Kidney epithelial cell (primary cell): ENCODE data around the gene E2F4. TPM values are rescaled to one million over a fixed set of nuclear protein-coding genes. Genes with fewer than 3 reads are reported as not detected.

Experiments used
- DNase-seq: peaks from one replicate; pipeline ENCODE4 v3.0.0-alpha.2; 2010; ENCODE audit warnings: low read depth
- H3K27me3 ChIP-seq: 2 replicates; pipeline ENCODE4 v1.6.0; 2011; ENCODE audit warnings: low read length; ENCODE audit not compliant: control insufficient read depth, insufficient read depth
- H3K36me3 ChIP-seq: 2 replicates; pipeline ENCODE4 v1.5.1; 2011; ENCODE audit warnings: low read length; ENCODE audit not compliant: control insufficient read depth, insufficient read depth
- H3K4me3 ChIP-seq: 2 replicates; pipeline ENCODE4 v1.5.1; 2011; ENCODE audit warnings: low read depth, mild to moderate bottlenecking, control low read depth, low read length
- total RNA-seq: library from RNA; depleted of rRNA; stranded (reverse); fragments of >200 nt; gene quantifications from 2 replicates; pipeline ENCODE4 v1.2.3, GENCODE V29; 2015
- TF ChIP-seq, protein P1 (sequence below): IDR thresholded peaks from 2 replicates; pipeline ENCODE4 v1.5.1; 2011; ENCODE audit warnings: mild to moderate bottlenecking, moderate library complexity, low read length, control low read depth, inconsistent platforms; ENCODE audit not compliant: insufficient read depth, poor library complexity, severe bottlenecking

Gene E2F4
- total RNA-seq, 1 donor from 2014 or later: 84.9 TPM

DNA sequence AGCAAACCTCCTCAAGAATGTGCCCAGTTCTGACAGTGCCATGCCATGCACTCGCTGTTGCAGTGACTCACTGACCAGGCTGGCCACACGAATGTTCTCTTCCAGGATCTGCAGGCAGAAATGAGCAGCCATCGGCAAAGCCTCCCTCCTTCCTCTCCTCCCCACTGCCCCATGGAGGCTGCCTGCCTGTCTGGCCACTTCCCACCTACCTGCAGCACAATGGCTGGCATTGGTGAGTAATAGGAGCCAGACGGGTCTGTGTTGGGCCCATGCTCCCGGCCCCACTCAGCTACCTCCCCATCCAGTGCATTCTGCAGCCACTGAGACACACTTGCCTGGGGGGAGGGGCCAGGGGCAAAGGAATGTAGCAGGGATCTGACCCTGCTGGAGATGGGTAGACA, 5.4 kb upstream of the E2F4 start:
- Histone ChIP-seq H3K4me3 (no peak overlapping the region), H3K27me3 (peaks cover 6% of the 10 kb centered on the region), H3K36me3 (no peaks in the 10 kb centered on the region)
- no peak for DNase-seq
- TF ChIP-seq, protein P1, sequence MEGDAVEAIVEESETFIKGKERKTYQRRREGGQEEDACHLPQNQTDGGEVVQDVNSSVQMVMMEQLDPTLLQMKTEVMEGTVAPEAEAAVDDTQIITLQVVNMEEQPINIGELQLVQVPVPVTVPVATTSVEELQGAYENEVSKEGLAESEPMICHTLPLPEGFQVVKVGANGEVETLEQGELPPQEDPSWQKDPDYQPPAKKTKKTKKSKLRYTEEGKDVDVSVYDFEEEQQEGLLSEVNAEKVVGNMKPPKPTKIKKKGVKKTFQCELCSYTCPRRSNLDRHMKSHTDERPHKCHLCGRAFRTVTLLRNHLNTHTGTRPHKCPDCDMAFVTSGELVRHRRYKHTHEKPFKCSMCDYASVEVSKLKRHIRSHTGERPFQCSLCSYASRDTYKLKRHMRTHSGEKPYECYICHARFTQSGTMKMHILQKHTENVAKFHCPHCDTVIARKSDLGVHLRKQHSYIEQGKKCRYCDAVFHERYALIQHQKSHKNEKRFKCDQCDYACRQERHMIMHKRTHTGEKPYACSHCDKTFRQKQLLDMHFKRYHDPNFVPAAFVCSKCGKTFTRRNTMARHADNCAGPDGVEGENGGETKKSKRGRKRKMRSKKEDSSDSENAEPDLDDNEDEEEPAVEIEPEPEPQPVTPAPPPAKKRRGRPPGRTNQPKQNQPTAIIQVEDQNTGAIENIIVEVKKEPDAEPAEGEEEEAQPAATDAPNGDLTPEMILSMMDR: no peak

- H3K36me3 ChIP-seq: no peaks in the 10 kb centered on the region
- TF ChIP-seq, protein P1: no peak
- H3K4me3 ChIP-seq: no peak overlapping the region
- no peak for DNase-seq
- peaks cover 6% of the 10 kb centered on the region for H3K27me3 ChIP-seq
These were observed 4.6 kb upstream of the E2F4 start for GRCh38 chr16:67187175-67187890.

GRCh38 chr16:67188323-67188722, 3.6 kb upstream of the E2F4 start:
- no peak for DNase-seq
- TF ChIP-seq, protein P1: no peak
- Histone ChIP-seq H3K27me3 (peaks cover 6% of the 10 kb centered on the region), H3K4me3 (no peak overlapping the region), H3K36me3 (no peaks in the 10 kb centered on the region)

- H3K36me3 ChIP-seq: no peaks in the 10 kb centered on the region
- no peak overlapping the region for H3K4me3 ChIP-seq
- DNase-seq: no peak
- TF ChIP-seq, protein P1: no peak
- peaks cover 6% of the 10 kb centered on the region for H3K27me3 ChIP-seq
These were observed 3.2 kb upstream of the E2F4 start for GRCh38 chr16:67188798-67189197.

DNA sequence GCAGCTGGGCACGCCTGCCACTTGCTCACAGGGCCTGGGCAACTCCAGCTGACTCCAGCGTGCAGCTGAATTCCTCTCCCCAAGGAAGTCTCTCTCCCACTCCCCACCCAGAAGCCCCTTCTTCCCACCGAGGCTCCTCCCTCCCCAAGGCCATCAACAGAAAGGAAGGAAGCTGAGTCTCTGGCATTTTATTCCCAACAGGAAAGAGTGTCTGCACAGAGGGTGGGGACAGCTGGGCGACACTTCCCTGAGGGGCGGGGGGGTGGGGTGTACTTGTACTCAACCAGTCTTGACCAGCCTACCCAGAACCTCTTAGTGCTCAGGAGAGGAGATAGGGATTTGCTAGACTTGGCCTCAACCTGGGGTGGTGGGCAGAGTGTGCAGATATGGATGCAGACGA, 1.9 kb upstream of the E2F4 start, which contains the start of gene EXOC3L1:
TSS of gene EXOC3L1 (minus strand) at position 96 of the 400 bp plus-strand sequence. CDS start 460 bp downstream, outside the sequence.
- no peak for DNase-seq
- TF ChIP-seq, protein P1: no peak
- peaks cover 2% of the 10 kb centered on the region for H3K27me3 ChIP-seq
- no peak within 1 kb of the TSS for H3K4me3 ChIP-seq
- H3K36me3 ChIP-seq: no peaks in the 10 kb centered on the region
